Transverse colon (tissue), 4 donors: Measurements from ENCODE around the gene PDZRN3. TPM values are rescaled to one million over a fixed set of nuclear protein-coding genes. Genes with fewer than 3 reads are reported as not detected.

ENCODE experiments used
- DNase-seq: peaks from one replicate; pipeline ENCODE4 v3.0.0-alpha.2; 2019
- H3K27ac ChIP-seq, 4 donors: fragments of 200-600 bp; sonication (generic); 2 replicates each; pipeline ENCODE4 v1.5.1; 2016 to 2018; ENCODE audit warnings: inconsistent platforms in 4 of 4
- H3K27me3 ChIP-seq: fragments of 200-600 bp; sonication (generic); 2 replicates; pipeline ENCODE4 v1.5.1; 2017; ENCODE audit warnings: inconsistent platforms
- H3K36me3 ChIP-seq, 4 donors: fragments of 200-600 bp; sonication (generic); 2 replicates each; pipeline ENCODE4 v1.5.1; 2017 to 2019; ENCODE audit warnings: inconsistent platforms in 4 of 4
- H3K4me1 ChIP-seq, 4 donors: fragments of 200-600 bp; sonication (generic); 2 replicates each; pipeline ENCODE4 v1.5.1; 2017 to 2020; ENCODE audit warnings: inconsistent platforms in 4 of 4
- H3K4me3 ChIP-seq, 4 donors: fragments of 200-600 bp; sonication (generic); 1 replicate in 1 of 4; 2 replicates in 3 of 4; pipeline versions ENCODE4 v1.5.1 to v1.6.1; 2017 to 2019; ENCODE audit warnings: inconsistent platforms in 4 of 4
- H3K9me3 ChIP-seq, 2 donors: fragments of 200-600 bp; sonication (generic); 2 replicates each; pipeline ENCODE4 v1.5.1; 2017 to 2019; ENCODE audit warnings: inconsistent platforms in 2 of 2
- CTCF ChIP-seq, 5 experiments: fragments of 200-600 bp in 3 of 5; fragments of 450-650 bp in 2 of 5; sonication (generic) in 3 of 5; IDR thresholded peaks; 1 replicate in 2 of 5; 2 replicates in 3 of 5; pipeline ENCODE4 v1.5.1; 2016 to 2017; ENCODE audit warnings: antibody characterized with exemption in 5 of 5, inconsistent platforms in 3 of 5, mild to moderate bottlenecking in 2 of 5, moderate library complexity in 1 of 5
- EP300 ChIP-seq: sonication (generic); formaldehyde crosslinking; IDR thresholded peaks from one replicate; pipeline ENCODE4 v1.6.1; 2017; ENCODE audit warnings: antibody characterized with exemption, low read depth
- POLR2A ChIP-seq: fragments of 450-650 bp; IDR thresholded peaks from one replicate; pipeline ENCODE4 v1.6.1; 2016; ENCODE audit warnings: antibody characterized with exemption, mild to moderate bottlenecking, moderate library complexity
- POLR2AphosphoS5 ChIP-seq, 3 donors: sonication (generic); formaldehyde crosslinking; IDR thresholded peaks; one replicate each; pipeline ENCODE4 v1.6.1; 2016; ENCODE audit warnings: antibody characterized with exemption in 3 of 3
- WGBS, 2 donors: methylation state at CpG; one replicate each; pipeline ENCODE4 v1.1.5; 2018; ENCODE audit warnings: low coverage in 1 of 2; 5-methylcytosine and 5-hydroxymethylcytosine counted together
- in situ Hi-C, 4 donors: fragments of 200-750 bp; cut with MboI; loops; one replicate each; pipeline versions ENCODE4 v1.15.0 to v1.15.1; 2017; ENCODE audit warnings: low sequenced_read_pairs in 3 of 4, low pct_ligation_motif_present in 1 of 4, low pct_unique_long_range_greater_than_20kb in 1 of 4
- intact Hi-C: fragments of 100-400 bp; cut with DNase I; formaldehyde crosslinking; loops from one replicate; pipeline ENCODE4 v1.15.1; 2023; ENCODE audit warnings: low total_unique reads
- total RNA-seq, 4 donors: library from RNA; depleted of rRNA; stranded (reverse); fragments of >200 nt; gene quantifications; one replicate each; pipeline ENCODE4 v1.1.0, GENCODE V29; 2016

Gene PDZRN3
- total RNA-seq, 4 donors from 2014 or later: 31.9 to 191 (median 75.3) TPM

DNA sequence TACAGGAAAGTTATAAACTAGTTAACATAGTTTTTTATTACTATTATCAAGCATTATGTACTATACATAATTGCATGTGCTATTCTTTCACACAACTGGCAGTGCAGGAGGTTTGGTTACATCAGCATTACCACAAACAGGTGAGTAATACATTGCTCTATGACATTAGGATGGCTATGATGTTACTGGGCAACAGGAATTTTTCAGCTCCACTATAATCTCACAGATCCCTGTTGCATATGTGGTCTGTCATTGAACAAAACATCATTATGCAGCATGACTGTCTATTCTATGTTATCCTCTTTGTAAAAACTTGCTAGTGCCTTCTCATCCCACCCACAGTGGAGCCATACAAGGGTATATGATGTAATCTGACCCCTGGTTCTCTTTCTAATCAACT, 36.5 kb upstream of the PDZRN3 start:
- no peaks in the 10 kb centered on the region for H3K4me1 ChIP-seq
- DNase-seq: no peak
- in situ Hi-C loops (no loop called here), intact Hi-C loops (no loop called here)
- no peaks in the 10 kb centered on the region for H3K36me3 ChIP-seq
- no peak overlapping the region for H3K27ac ChIP-seq
- H3K4me3 ChIP-seq: no peak overlapping the region
- TF ChIP-seq EP300 (no peak), POLR2A (no peak), CTCF (IDR thresholded peaks at IDR 0.05) (no peak)
- H3K27me3 ChIP-seq: no peaks in the 10 kb centered on the region
- no peaks in the 10 kb centered on the region for H3K9me3 ChIP-seq

- no peaks in the 10 kb centered on the region for H3K9me3 ChIP-seq
- H3K4me3 ChIP-seq: no peak overlapping the region
- no peaks in the 10 kb centered on the region for H3K4me1 ChIP-seq
- intact Hi-C loops (no loop called here), in situ Hi-C loops (no loop called here)
- no peak for DNase-seq
- no peaks in the 10 kb centered on the region for H3K27me3 ChIP-seq
- WGBS, 2 donors: 77 to 92% methylated on average over 4 of the region's 4 CpGs
- H3K36me3 ChIP-seq: no peaks in the 10 kb centered on the region
- TF ChIP-seq POLR2AphosphoS5 (IDR thresholded peaks at IDR 0.05): no peak
- no peak for TF ChIP-seq CTCF (IDR thresholded peaks at IDR 0.05)
- no peak for TF ChIP-seq EP300
- no peak for TF ChIP-seq POLR2A
- H3K27ac ChIP-seq: peak overlapping the region in 1 of 4 donors; percentile 41
Measured at GRCh38 chr3:73658227-73658626, 33.5 kb upstream of the PDZRN3 start.

- DNase-seq: no peak
- no peaks in the 10 kb centered on the region for H3K27me3 ChIP-seq
- H3K27ac ChIP-seq: no peak overlapping the region
- intact Hi-C loops (no loop called here), in situ Hi-C loops (no loop called here)
- H3K4me3 ChIP-seq: no peak overlapping the region
- no peaks in the 10 kb centered on the region for H3K4me1 ChIP-seq
- TF ChIP-seq CTCF (IDR thresholded peaks at IDR 0.05): no peak
- TF ChIP-seq POLR2A: no peak
- no peak for TF ChIP-seq EP300
- TF ChIP-seq POLR2AphosphoS5 (IDR thresholded peaks at IDR 0.05): no peak
- H3K9me3 ChIP-seq: no peaks in the 10 kb centered on the region
- no peaks in the 10 kb centered on the region for H3K36me3 ChIP-seq
Measured at GRCh38 chr3:73657186-73657585, 32.4 kb upstream of the PDZRN3 start.

DNA sequence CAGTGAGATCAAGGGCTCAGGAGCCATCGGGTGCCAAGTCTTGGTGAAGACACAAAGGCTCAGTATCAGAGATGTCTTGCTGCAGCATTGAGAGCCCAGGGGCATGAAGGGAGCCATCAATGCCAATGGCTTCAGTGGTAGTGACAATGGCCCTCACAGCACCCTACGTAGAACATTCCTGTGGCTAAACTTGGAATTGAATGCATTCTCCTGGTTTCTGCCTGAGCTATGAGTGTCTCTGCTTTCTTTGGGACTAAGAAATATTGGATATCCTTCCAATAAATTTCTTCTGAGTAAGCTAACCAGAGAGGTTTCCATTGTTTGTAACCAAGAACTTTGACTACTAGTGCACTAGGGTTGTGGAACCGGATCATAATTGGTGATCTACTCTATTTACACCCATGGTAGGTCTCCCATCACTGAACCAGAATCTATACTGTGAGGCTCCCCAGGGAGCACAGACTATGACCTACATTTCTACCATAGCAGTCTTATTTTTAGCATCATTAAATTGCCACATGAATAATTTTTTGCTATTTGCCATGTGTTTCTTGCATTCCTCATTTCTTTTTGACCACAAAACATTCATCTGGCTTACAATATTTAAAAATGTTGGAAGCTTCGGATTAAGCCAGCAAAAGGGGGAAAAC, 31.6 kb upstream of the PDZRN3 start:
- no peaks in the 10 kb centered on the region for H3K36me3 ChIP-seq
- intact Hi-C loops (loop anchor here (1.0 kb wide), 1 partner anchor 30 kb away; no protein-coding TSS in a partner anchor), in situ Hi-C loops (no loop called here)
- no peak overlapping the region for H3K27ac ChIP-seq
- WGBS, 2 donors: 74 to 86% methylated on average over 2 to 4 of the region's 4 CpGs
- no peak for TF ChIP-seq POLR2AphosphoS5 (IDR thresholded peaks at IDR 0.05)
- TF ChIP-seq CTCF (IDR thresholded peaks at IDR 0.05): no peak
- TF ChIP-seq POLR2A: no peak
- no peak for TF ChIP-seq EP300
- H3K4me1 ChIP-seq: no peaks in the 10 kb centered on the region
- no peak for DNase-seq
- H3K4me3 ChIP-seq: no peak overlapping the region
- no peaks in the 10 kb centered on the region for H3K9me3 ChIP-seq
- H3K27me3 ChIP-seq: no peaks in the 10 kb centered on the region
